Stomach (tissue), 4 donors: Measurements from ENCODE around the gene SAMD5.

ENCODE experiments used
- CTCF ChIP-seq, 7 experiments: fragments of 450-650 bp in 4 of 7; fragments of 200-600 bp in 3 of 7; sonication (generic) in 3 of 7; IDR thresholded peaks; one replicate each; pipeline ENCODE4 v1.5.1; 2016 to 2019; ENCODE audit warnings: antibody characterized with exemption in 7 of 7, control low read depth in 2 of 7, mild to moderate bottlenecking in 1 of 7
- POLR2AphosphoS5 ChIP-seq, 3 donors: sonication (generic); formaldehyde crosslinking; IDR thresholded peaks; one replicate each; pipeline ENCODE4 v1.6.1; 2016; ENCODE audit warnings: antibody characterized with exemption in 3 of 3

GRCh38 chr6:147544420-147544819 lies 35.9 kb downstream of the SAMD5 start:
- TF ChIP-seq CTCF (IDR thresholded peaks at IDR 0.05) (no peak), POLR2AphosphoS5 (IDR thresholded peaks at IDR 0.05) (no peak)
